PC-9 (cell line): ENCODE data around the gene PDE4B. TPM values are rescaled to one million over a fixed set of nuclear protein-coding genes. Genes with fewer than 3 reads are reported as not detected.

Experiments
- BruUV-seq: library from RNA; stranded (reverse); fragments of 400-500 nt; replicated peaks from 2 replicates; lab custom pipeline; 2021; lab: Mats Ljungman, UMichigan
- CTCF ChIA-PET: fragments of 300-600 bp; sonication (Branson Sonifier 250); formaldehyde crosslinking; loops from one replicate; lab custom pipeline; 2022; ENCODE audit warnings: antibody characterized with exemption; lab: Charles Lee
- POLR2A ChIA-PET: fragments of 300-600 bp; sonication (Branson Sonifier 250); formaldehyde crosslinking; loops from one replicate; lab custom pipeline; 2022; ENCODE audit warnings: antibody characterized with exemption; ENCODE audit not compliant: unreplicated experiment; lab: Charles Lee
- DNase-seq, 2 experiments: peaks; one replicate each; pipeline versions ENCODE4 v3.0.0 to v3.0.0-alpha.2; 2015 to 2022; ENCODE audit warnings: mixed read lengths in 1 of 2
- H2AFZ ChIP-seq: fragments of 200-600 bp; sonication (generic); 2 replicates; pipeline ENCODE4 v1.8.1; 2017; ENCODE audit warnings: antibody characterized with exemption
- H3F3A ChIP-seq: fragments of 200-600 bp; sonication (generic); 2 replicates; pipeline ENCODE4 v1.8.1; 2017; ENCODE audit warnings: antibody characterized with exemption, mild to moderate bottlenecking, low read depth; ENCODE audit not compliant: insufficient read depth
- H3K27ac ChIP-seq: fragments of 200-600 bp; sonication (generic); 2 replicates; pipeline ENCODE4 v1.6.1; 2016; ENCODE audit warnings: mixed run types
- H3K27me3 ChIP-seq: fragments of 200-600 bp; sonication (generic); 2 replicates; pipeline ENCODE4 v1.6.1; 2016; ENCODE audit warnings: low read depth, mixed run types; ENCODE audit not compliant: insufficient read depth
- H3K36me3 ChIP-seq: fragments of 200-600 bp; sonication (generic); 2 replicates; pipeline ENCODE4 v1.6.1; 2016; ENCODE audit warnings: low read depth, mixed run types
- H3K4me1 ChIP-seq: fragments of 200-600 bp; sonication (generic); replicated peaks from 2 replicates; pipeline ENCODE4 v1.6.1; 2016; ENCODE audit warnings: mixed run types; ENCODE audit not compliant: insufficient read depth
- H3K4me2 ChIP-seq: fragments of 200-600 bp; sonication (generic); 2 replicates; pipeline ENCODE4 v1.6.1; 2017; ENCODE audit warnings: mixed run types
- H3K4me3 ChIP-seq: fragments of 200-600 bp; sonication (generic); 2 replicates; pipeline ENCODE4 v1.6.1; 2016; ENCODE audit warnings: mixed run types
- H3K79me2 ChIP-seq: fragments of 200-600 bp; sonication (generic); 2 replicates; pipeline ENCODE4 v1.6.1; 2017; ENCODE audit warnings: low read depth, mixed run types
- H3K9me2 ChIP-seq: fragments of 200-600 bp; sonication (generic); 2 replicates; pipeline ENCODE4 v1.8.1; 2017; ENCODE audit warnings: mild to moderate bottlenecking; ENCODE audit not compliant: insufficient read depth
- H3K9me3 ChIP-seq: fragments of 200-600 bp; sonication (generic); 2 replicates; pipeline ENCODE4 v1.8.1; 2016; ENCODE audit warnings: low read depth; ENCODE audit not compliant: insufficient read depth
- H4K20me1 ChIP-seq: fragments of 200-600 bp; sonication (generic); 2 replicates; pipeline ENCODE4 v1.8.1; 2017; ENCODE audit not compliant: insufficient read depth
- CTCF ChIP-seq: fragments of 200-600 bp; sonication (generic); conservative IDR thresholded peaks from 2 replicates; pipeline ENCODE4 v1.6.1; 2017; ENCODE audit warnings: mixed run types, antibody characterized with exemption, mild to moderate bottlenecking, moderate library complexity
- EZH2 ChIP-seq: fragments of 200-600 bp; sonication (generic); IDR thresholded peaks from 2 replicates; pipeline ENCODE4 v1.8.0; 2017; ENCODE audit warnings: antibody characterized with exemption, low read depth
- intact Hi-C: fragments of 100-400 bp; cut with micrococcal nuclease; formaldehyde crosslinking; loops from one replicate; pipeline ENCODE4 v1.10.0; 2022; ENCODE audit not compliant: unreplicated experiment
- total RNA-seq: library from RNA; stranded (reverse); gene quantifications from 2 replicates; pipeline ENCODE4 v1.2.3, GENCODE V29; 2021

The PDE4B gene
- total RNA-seq, 1 experiment from 2014 or later = 1.3 TPM

- ChIA-PET CTCF (interaction anchor here (0.6 kb wide), 1 partner anchor 8 kb away, joined by 3 read pairs; no protein-coding TSS in a partner anchor), POLR2A (no interaction called here)
- Histone ChIP-seq H3K4me3 (no peak overlapping the region), H3K36me3 (no peaks in the 10 kb centered on the region), H4K20me1 (no peaks in the 10 kb centered on the region), H2AFZ (no peak overlapping the region), H3K27ac (no peak overlapping the region), H3K9me3 (no peaks in the 10 kb centered on the region), H3K27me3 (no peaks in the 10 kb centered on the region), H3K4me1 (no peaks in the 10 kb centered on the region), H3K79me2 (no peaks in the 10 kb centered on the region), H3F3A (no peaks in the 10 kb centered on the region), H3K9me2 (peaks cover 3% of the 10 kb centered on the region; the same call in 1 of the 2 replicates), H3K4me2 (no peak overlapping the region)
- intact Hi-C loops = no loop called here
- TF ChIP-seq CTCF (no peak), EZH2 (no peak)
- DNase-seq = no peak
- BruUV-seq = no TSS peak
Observed at GRCh38 chr1:66328896-66329295, 536.2 kb downstream of the PDE4B start.

DNA sequence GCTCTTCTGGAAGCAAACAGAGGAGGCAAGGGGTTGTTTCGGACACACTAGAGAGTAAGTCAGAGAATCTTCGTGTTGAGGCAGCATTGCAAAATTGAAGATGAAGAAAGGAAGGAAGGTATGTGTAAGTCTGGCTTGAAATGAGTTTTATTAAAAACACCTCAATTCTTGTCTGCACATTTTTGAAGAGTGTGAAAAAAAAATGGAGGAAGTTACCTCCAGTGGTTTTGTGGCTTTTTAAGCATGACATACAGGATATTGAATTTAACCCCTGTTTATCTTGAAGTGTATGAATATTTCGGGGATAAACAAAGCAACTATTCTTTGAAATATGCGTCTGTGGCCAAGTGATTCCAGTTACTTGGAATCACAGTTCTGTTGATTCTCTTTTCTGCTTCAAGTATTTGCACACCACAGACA lies 538.0 kb downstream of the PDE4B start:
- H3K9me2 ChIP-seq = peaks cover 3% of the 10 kb centered on the region; the same call in 1 of the 2 replicates
- H3K79me2 ChIP-seq = no peaks in the 10 kb centered on the region
- ChIA-PET CTCF (no interaction called here), POLR2A (interaction anchor here (0.6 to 0.7 kb wide), 2 partner anchors 32 to 168 kb away, joined by 5 to 8 read pairs; no protein-coding TSS in a partner anchor)
- H3K4me2 ChIP-seq = no peak overlapping the region
- no TSS peak for BruUV-seq
- no peak overlapping the region for H3K4me3 ChIP-seq
- no peak for DNase-seq
- H3K9me3 ChIP-seq = no peaks in the 10 kb centered on the region
- no peaks in the 10 kb centered on the region for H4K20me1 ChIP-seq
- H3F3A ChIP-seq = no peaks in the 10 kb centered on the region
- TF ChIP-seq EZH2 = no peak
- no peak for TF ChIP-seq CTCF
- no peak overlapping the region for H3K27ac ChIP-seq
- H3K27me3 ChIP-seq = no peaks in the 10 kb centered on the region
- H3K36me3 ChIP-seq = no peaks in the 10 kb centered on the region
- intact Hi-C loops = loop anchor here (1.0 to 5.0 kb wide), 3 partner anchors 16 to 107 kb away; no protein-coding TSS in a partner anchor
- H2AFZ ChIP-seq = no peak overlapping the region
- no peaks in the 10 kb centered on the region for H3K4me1 ChIP-seq

- no peaks in the 10 kb centered on the region for H3K4me1 ChIP-seq
- no peaks in the 10 kb centered on the region for H3F3A ChIP-seq
- ChIA-PET POLR2A (interaction anchor here (0.6 to 1.2 kb wide), 5 partner anchors 26 to 1088 kb away, joined by 3 to 11 read pairs (median 5); no protein-coding TSS in a partner anchor), CTCF (interaction anchor here (0.6 to 1.4 kb wide), 5 partner anchors 11 to 817 kb away, joined by 3 to 12 read pairs (median 4); no protein-coding TSS in a partner anchor)
- H3K79me2 ChIP-seq = no peaks in the 10 kb centered on the region
- H3K27ac ChIP-seq = no peak overlapping the region
- no peaks in the 10 kb centered on the region for H3K9me3 ChIP-seq
- peak overlapping the region; percentile 41; the same call in 1 of the 2 replicates for H2AFZ ChIP-seq
- H3K9me2 ChIP-seq = peaks cover 3% of the 10 kb centered on the region; the same call in 1 of the 2 replicates
- H3K36me3 ChIP-seq = no peaks in the 10 kb centered on the region
- no peak overlapping the region for H3K4me3 ChIP-seq
- no peaks in the 10 kb centered on the region for H4K20me1 ChIP-seq
- intact Hi-C loops = loop anchor here (1.0 to 5.0 kb wide), 3 partner anchors 17 to 105 kb away; no protein-coding TSS in a partner anchor
- peak in 1 of 2 experiments; percentile 60 for DNase-seq
- no peak overlapping the region for H3K4me2 ChIP-seq
- H3K27me3 ChIP-seq = no peaks in the 10 kb centered on the region
- TF ChIP-seq EZH2 (no peak), CTCF (no peak)
- TSS peak; percentile 78 for BruUV-seq
Observed at GRCh38 chr1:66331658-66332547, 539.2 kb downstream of the PDE4B start.
